Measurements from ENCODE around the gene OR6F1.

- TF ChIP-seq POLR2A (IDR thresholded peaks at IDR 0.05): no peak
- TF ChIP-seq CTCF (IDR thresholded peaks at IDR 0.05): no peak
These were observed at the start of gene OR6F1 for GRCh38 chr1:247716546-247716945.

All from body of pancreas (tissue), 4 donors.